Endothelial cell (in vitro differentiated cells): ENCODE measurements around the gene C3orf22. TPM values are rescaled to one million over a fixed set of nuclear protein-coding genes. Genes with fewer than 3 reads are reported as not detected.

Experiments used
- DNase-seq: peaks from one replicate; pipeline ENCODE4 v3.0.0; 2021; ENCODE audit warnings: low spot score
- H3K27ac Mint-ChIP-seq: one replicate; pipeline ENCODE4 v1.8.0; 2021; ENCODE audit warnings: mixed read lengths, inconsistent platforms; ENCODE audit not compliant: unreplicated experiment
- H3K27me3 Mint-ChIP-seq: one replicate; pipeline ENCODE4 v1.8.0; 2021; ENCODE audit warnings: mild to moderate bottlenecking, moderate library complexity, mixed read lengths, inconsistent platforms; ENCODE audit not compliant: unreplicated experiment
- H3K36me3 Mint-ChIP-seq: one replicate; pipeline ENCODE4 v1.8.0; 2021; ENCODE audit warnings: mild to moderate bottlenecking, low read depth, mixed read lengths, inconsistent platforms; ENCODE audit not compliant: unreplicated experiment
- H3K4me1 Mint-ChIP-seq: one replicate; pipeline ENCODE4 v1.8.0; 2021; ENCODE audit warnings: mild to moderate bottlenecking, mixed read lengths, inconsistent platforms; ENCODE audit not compliant: unreplicated experiment
- H3K4me3 Mint-ChIP-seq: one replicate; pipeline ENCODE4 v1.8.0; 2021; ENCODE audit warnings: mild to moderate bottlenecking, mixed read lengths, inconsistent platforms; ENCODE audit not compliant: unreplicated experiment
- H3K9me3 Mint-ChIP-seq: one replicate; pipeline ENCODE4 v1.8.0; 2021; ENCODE audit warnings: mixed read lengths, inconsistent platforms; ENCODE audit not compliant: unreplicated experiment
- CTCF ChIP-seq: fragments of 200-600 bp; sonication (generic); IDR thresholded peaks from one replicate; pipeline ENCODE4 v1.5.0; 2021; ENCODE audit warnings: antibody characterized with exemption; ENCODE audit not compliant: unreplicated experiment
- total RNA-seq: library from RNA; stranded (reverse); fragmentation: NEBNext Ultra II Directional; extraction: Animal tissue kit (Norgen Biotek cat#: 25700); gene quantifications from one replicate; pipeline ENCODE4 v1.2.1, GENCODE V29; 2021; ENCODE audit not compliant: unreplicated experiment

C3orf22 gene
- total RNA-seq, 1 donor from 2014 or later, result not detected

- Mint-ChIP-seq H3K4me3 (no peak overlapping the region), H3K27ac (no peak overlapping the region), H3K9me3 (no peaks in the 10 kb centered on the region), H3K27me3 (no peaks in the 10 kb centered on the region), H3K4me1 (no peaks in the 10 kb centered on the region), H3K36me3 (peaks cover 3% of the 10 kb centered on the region)
- DNase-seq, result no peak
- no peak for TF ChIP-seq CTCF
Measured at GRCh38 chr3:126567696-126568438, 9.1 kb upstream of the C3orf22 start.

- H3K27me3 Mint-ChIP-seq, result no peaks in the 10 kb centered on the region
- H3K9me3 Mint-ChIP-seq, result no peaks in the 10 kb centered on the region
- H3K36me3 Mint-ChIP-seq, result no peaks in the 10 kb centered on the region
Measured at GRCh38 chr3:126562737-126563276, 4.1 kb upstream of the C3orf22 start.

GRCh38 chr3:126557761-126558160 is 971 bp downstream of the C3orf22 start:
- H3K4me1 Mint-ChIP-seq, result no peaks in the 10 kb centered on the region
- H3K36me3 Mint-ChIP-seq, result no peaks in the 10 kb centered on the region
- H3K27me3 Mint-ChIP-seq, result no peaks in the 10 kb centered on the region
- H3K9me3 Mint-ChIP-seq, result no peaks in the 10 kb centered on the region
- no peak overlapping the region for H3K4me3 Mint-ChIP-seq
- TF ChIP-seq CTCF, result no peak
- peak; percentile 2 for DNase-seq
- no peak overlapping the region for H3K27ac Mint-ChIP-seq

More at GRCh38 chr3:126562737-126563276, 4.1 kb upstream of the C3orf22 start:
- H3K4me1 Mint-ChIP-seq, result no peaks in the 10 kb centered on the region
- no peak overlapping the region for H3K27ac Mint-ChIP-seq
- no peak for TF ChIP-seq CTCF
- no peak for DNase-seq
- no peak overlapping the region for H3K4me3 Mint-ChIP-seq

GRCh38 chr3:126557415-126557745 is 1.4 kb downstream of the C3orf22 start:
- peak; percentile 1 for DNase-seq
- H3K36me3 Mint-ChIP-seq, result no peaks in the 10 kb centered on the region
- no peak for TF ChIP-seq CTCF
- H3K27me3 Mint-ChIP-seq, result no peaks in the 10 kb centered on the region
- H3K9me3 Mint-ChIP-seq, result no peaks in the 10 kb centered on the region
- H3K27ac Mint-ChIP-seq, result no peak overlapping the region
- no peak overlapping the region for H3K4me3 Mint-ChIP-seq
- H3K4me1 Mint-ChIP-seq, result no peaks in the 10 kb centered on the region

- no peak overlapping the region for H3K4me3 Mint-ChIP-seq
- DNase-seq, result no peak
- H3K27ac Mint-ChIP-seq, result no peak overlapping the region
- no peak for TF ChIP-seq CTCF
- no peaks in the 10 kb centered on the region for H3K4me1 Mint-ChIP-seq
- no peaks in the 10 kb centered on the region for H3K9me3 Mint-ChIP-seq
- no peaks in the 10 kb centered on the region for H3K36me3 Mint-ChIP-seq
- H3K27me3 Mint-ChIP-seq, result no peaks in the 10 kb centered on the region
Measured at GRCh38 chr3:126556637-126557414, 1.9 kb downstream of the C3orf22 start.
